WTC11 (cell line): ENCODE measurements around the gene FAM151A.

ENCODE experiments used
- GABPB1 ChIP-seq: sonication (generic); formaldehyde crosslinking; IDR thresholded peaks from 2 replicates; pipeline ENCODE4 v1.8.1; 2023; ENCODE audit warnings: mild to moderate bottlenecking, missing genetic modification reagents
- JAZF1 ChIP-seq: fragments of 250-450 bp; sonication (Bioruptor Pico); IDR thresholded peaks from 2 replicates; pipeline ENCODE4 v1.9.0; 2021; ENCODE audit warnings: moderate library complexity, mild to moderate bottlenecking, inconsistent platforms
- JUN ChIP-seq: sonication (generic); formaldehyde crosslinking; IDR thresholded peaks from 2 replicates; pipeline ENCODE4 v1.8.0; 2023; ENCODE audit warnings: mild to moderate bottlenecking, missing genetic modification reagents
- TEAD4 ChIP-seq: sonication (generic); formaldehyde crosslinking; IDR thresholded peaks from 2 replicates; pipeline ENCODE4 v1.8.0; 2022; ENCODE audit warnings: mild to moderate bottlenecking, missing genetic modification reagents
- TF ChIP-seq, protein P1 (sequence below): fragments of 200-600 bp; IDR thresholded peaks from 2 replicates; pipeline ENCODE4 v1.8.0; 2022; ENCODE audit warnings: antibody characterized with exemption
- TF ChIP-seq, protein P2 (sequence below): sonication (generic); formaldehyde crosslinking; IDR thresholded peaks from 2 replicates; pipeline ENCODE4 v1.8.1; 2022; ENCODE audit warnings: missing genetic modification reagents, borderline replicate concordance

DNA sequence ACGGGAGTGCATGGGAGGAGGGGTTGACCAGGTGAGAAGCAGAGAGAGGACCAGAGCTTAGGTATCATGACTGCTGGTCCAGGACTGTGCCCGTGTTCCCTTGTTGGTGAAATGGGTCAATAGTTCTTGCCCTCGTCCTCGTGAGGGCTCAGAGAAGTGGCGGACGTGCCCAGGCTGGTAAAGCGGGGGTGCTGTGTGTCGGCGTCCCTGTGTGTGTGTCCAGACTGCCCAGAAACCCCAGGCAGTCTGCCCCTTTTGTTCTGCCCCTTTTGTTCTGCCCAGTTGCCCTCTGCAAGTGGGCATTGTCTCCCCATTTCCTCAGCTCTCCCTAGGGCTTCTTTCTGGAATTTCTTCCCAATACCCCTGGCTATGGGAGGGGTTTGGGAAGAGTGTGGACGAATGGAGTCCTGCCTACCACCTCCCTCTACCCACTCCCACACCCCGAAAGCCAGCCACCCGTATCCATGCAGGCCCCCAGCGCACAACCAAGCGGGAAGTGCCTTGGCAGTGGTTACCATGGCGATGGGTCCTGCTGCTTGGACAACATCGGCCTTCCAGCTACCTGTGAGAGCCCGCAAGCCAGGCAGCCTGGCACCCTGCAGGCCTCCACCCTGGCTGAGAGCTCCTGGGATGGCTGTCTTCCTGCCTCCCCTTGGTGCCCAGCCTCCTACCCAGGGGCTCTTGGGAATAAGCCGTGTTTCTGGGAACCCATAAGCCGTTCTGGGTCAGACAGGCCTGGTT is 40.6 kb downstream of the FAM151A start:
- TF ChIP-seq TEAD4 (CRISPR knock-in tag) (no peak), JAZF1 (CRISPR knock-in tag) (no peak), GABPB1 (CRISPR knock-in tag) (no peak), JUN (CRISPR knock-in tag) (no peak)
- TF ChIP-seq, protein P1, sequence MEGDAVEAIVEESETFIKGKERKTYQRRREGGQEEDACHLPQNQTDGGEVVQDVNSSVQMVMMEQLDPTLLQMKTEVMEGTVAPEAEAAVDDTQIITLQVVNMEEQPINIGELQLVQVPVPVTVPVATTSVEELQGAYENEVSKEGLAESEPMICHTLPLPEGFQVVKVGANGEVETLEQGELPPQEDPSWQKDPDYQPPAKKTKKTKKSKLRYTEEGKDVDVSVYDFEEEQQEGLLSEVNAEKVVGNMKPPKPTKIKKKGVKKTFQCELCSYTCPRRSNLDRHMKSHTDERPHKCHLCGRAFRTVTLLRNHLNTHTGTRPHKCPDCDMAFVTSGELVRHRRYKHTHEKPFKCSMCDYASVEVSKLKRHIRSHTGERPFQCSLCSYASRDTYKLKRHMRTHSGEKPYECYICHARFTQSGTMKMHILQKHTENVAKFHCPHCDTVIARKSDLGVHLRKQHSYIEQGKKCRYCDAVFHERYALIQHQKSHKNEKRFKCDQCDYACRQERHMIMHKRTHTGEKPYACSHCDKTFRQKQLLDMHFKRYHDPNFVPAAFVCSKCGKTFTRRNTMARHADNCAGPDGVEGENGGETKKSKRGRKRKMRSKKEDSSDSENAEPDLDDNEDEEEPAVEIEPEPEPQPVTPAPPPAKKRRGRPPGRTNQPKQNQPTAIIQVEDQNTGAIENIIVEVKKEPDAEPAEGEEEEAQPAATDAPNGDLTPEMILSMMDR = no peak
- TF ChIP-seq, protein P2, sequence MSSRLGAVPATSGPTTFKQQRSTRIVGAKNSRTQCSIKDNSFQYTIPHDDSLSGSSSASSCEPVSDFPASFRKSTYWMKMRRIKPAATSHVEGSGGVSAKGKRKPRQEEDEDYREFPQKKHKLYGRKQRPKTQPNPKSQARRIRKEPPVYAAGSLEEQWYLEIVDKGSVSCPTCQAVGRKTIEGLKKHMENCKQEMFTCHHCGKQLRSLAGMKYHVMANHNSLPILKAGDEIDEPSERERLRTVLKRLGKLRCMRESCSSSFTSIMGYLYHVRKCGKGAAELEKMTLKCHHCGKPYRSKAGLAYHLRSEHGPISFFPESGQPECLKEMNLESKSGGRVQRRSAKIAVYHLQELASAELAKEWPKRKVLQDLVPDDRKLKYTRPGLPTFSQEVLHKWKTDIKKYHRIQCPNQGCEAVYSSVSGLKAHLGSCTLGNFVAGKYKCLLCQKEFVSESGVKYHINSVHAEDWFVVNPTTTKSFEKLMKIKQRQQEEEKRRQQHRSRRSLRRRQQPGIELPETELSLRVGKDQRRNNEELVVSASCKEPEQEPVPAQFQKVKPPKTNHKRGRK = no peak
